ENCODE data around the gene PACS1.

Gene PACS1

GRCh38 chr11:66189031-66189745 lies 119.1 kb downstream of the PACS1 start:
- no peak for DNase-seq

GRCh38 chr11:66190786-66191185 lies 120.7 kb downstream of the PACS1 start:
- DNase-seq, result no peak

DNA sequence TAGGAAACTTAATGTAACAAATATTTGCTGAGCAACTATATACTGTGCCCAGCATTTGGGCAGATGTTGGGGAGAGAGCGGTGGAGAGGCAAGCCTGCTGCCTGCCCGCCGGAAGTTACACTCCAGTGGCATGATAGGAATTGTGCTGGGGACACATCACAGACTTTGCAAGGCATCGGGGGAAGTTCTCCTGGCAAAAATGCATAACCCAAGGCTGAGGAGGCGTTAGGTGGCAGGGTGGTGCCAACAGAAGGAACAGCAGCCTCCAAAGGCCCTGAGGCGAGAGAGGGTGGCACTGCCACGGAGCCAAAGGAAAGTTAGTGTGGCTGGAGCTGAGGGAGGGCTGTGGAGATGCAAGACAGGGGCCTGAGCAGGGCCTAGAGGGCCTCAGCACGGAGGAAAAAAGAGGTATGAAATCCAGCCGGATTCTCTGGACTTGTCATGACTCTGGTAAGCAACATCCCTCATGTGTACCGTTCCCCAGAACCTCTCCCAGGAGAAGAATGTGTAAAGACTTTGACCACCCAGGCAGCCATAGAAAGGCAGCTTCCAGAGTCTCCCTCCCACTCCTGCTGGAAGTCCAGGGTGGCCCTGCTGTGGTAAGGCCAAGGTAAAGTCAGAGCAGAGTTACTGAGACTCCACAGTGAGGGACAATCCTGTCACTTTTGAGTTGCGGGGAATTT lies 122.2 kb downstream of the PACS1 start:
- no peak for DNase-seq

DNA sequence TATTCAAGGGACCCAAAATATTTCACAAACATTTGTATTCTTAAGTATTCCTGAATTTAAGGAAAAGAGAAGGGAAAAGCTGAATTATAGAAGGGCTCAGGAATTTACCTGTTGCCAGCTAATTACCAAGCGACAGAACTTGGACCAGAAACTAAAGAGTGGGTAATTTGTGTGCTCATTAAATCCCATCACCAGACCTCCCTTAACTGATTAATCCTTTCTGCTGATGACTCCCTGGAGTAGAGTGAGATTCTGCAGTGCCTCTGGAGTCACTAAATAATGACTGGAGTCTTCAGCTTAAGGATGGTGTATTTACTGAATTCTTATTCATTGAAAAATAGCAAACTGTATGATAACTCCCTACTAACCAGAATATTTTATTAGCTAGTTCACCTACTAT lies 124.3 kb downstream of the PACS1 start:
- DNase-seq, result no peak

DNA sequence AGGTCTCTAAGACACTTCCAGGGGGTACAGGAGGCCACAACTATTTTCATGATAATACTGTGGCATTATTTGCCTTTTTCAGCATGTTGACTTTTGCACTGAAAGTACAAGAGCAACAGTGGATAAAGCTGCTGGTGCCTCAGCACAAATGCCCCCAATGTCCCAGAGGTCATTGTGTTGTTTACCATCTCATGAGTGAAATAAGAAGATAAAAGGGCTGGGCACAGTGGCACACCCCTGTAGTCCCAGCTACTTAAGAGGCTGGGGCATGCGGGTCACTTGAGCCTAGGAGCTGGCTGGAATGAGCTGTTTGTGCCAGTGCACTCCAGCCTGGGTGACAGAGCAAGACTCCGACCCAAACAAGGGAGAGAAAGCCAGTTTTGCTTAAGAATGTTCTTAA lies 125.8 kb downstream of the PACS1 start:
- no peak for DNase-seq

DNA sequence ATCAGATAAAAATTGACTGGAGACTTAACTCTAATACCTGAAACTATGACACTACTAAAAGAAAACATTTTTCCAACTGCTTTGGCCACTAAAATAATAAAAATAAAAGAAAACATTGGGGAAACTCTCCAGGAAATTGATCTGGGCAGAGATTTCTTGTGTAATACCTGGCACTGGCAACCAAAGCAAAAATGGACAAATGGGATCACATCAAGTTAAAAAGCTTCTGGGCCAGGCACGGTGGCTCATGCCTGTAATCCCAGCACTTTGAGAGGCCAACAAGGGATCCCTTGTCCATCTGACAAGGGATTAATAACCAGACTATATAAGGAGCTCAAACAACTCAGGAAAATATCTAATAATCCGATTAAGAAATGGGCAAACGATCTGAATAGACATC lies 133.8 kb downstream of the PACS1 start:
- no peak for DNase-seq

GRCh38 chr11:66204412-66204811 lies 134.3 kb downstream of the PACS1 start:
- no peak for DNase-seq

DNA sequence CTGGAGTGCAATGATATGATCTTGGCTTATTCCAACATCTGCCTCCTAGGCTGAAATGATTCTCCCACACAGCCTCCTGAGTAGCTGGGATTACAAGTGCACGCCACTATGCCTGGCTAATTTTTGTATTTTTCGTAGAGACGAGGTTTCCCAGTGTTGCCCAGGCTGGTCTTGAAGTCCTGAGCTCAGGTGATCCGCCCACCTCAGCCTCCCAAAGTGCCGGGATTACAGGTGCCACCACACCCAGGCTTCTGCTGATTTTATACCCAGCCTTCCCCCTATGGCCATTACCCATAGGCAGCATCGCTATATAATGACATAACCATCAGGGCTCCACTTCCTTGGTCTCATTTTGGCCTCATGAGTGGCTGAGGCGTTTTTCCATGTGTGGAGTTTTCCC lies 137.7 kb downstream of the PACS1 start:
- DNase-seq, result no peak

- no peak for DNase-seq
Observed at GRCh38 chr11:66211100-66211499, 141.0 kb downstream of the PACS1 start.

- no peak for DNase-seq
Observed at GRCh38 chr11:66216911-66217310, 146.8 kb downstream of the PACS1 start.

GRCh38 chr11:66218036-66218435 lies 148.0 kb downstream of the PACS1 start:
- DNase-seq, result no peak

GRCh38 chr11:66218846-66219620 lies 149.0 kb downstream of the PACS1 start:
- no peak for DNase-seq

DNA sequence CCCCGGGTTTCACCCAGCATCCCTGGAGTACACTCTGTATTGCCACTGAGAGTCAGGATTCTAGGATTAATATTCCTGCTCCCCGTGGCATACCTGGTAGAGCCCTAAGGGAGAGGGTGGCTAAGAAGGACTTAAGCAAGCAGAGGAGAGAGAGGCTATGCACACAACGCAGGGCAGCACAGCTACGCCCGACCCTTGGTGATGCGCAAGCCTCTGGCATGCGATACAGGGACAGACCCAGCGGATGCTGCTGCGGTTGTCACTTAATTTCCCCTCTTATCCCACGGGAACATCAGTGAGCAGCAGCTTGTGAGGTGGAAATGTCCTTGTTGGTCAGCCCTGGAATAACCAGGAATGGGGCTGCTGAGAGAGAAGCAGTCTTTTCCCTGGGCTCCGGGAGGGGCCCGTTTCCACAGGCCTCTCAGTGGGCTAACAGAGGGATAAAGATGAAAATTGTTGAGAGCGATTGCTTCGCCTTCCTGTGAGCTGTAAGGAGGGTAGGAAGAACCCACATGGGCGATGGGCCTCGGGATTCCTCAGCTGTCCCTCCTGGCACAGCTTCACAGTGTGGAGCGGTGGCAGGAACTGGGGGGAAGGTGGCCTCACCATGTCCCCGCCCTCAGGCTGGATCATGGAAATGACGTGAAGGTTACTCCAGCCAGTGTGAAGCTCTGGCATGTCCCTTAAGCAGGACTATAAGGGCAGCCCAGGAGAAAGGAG lies 149.9 kb downstream of the PACS1 start:
- DNase-seq, result no peak

DNA sequence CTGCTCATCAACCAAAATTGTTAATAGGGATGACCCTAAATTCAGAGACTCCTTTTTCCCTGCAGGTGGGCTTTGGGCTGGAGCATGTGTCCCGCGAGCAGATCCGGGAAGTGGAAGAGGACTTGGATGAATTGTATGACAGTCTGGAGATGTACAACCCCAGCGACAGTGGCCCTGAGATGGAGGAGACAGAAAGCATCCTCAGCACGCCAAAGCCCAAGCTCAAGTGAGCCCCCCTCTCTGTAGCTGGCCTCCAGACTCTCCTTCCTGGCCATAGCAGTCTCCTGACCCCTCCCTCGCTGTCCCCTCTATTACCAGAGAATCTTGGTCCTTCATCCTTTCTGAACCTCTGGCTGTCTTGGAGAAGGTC lies 150.5 kb downstream of the PACS1 start:
- DNase-seq, result no peak

- DNase-seq, result no peak
Observed at GRCh38 chr11:66221012-66221411, 150.9 kb downstream of the PACS1 start.

- no peak for DNase-seq
Observed at GRCh38 chr11:66221726-66222236, 151.7 kb downstream of the PACS1 start.

- peak; percentile 87 for DNase-seq
Observed at GRCh38 chr11:66222358-66223149, 152.5 kb downstream of the PACS1 start.

- DNase-seq, result no peak
Observed at GRCh38 chr11:66224226-66224855, 154.3 kb downstream of the PACS1 start.

GRCh38 chr11:66225066-66225465 lies 155.0 kb downstream of the PACS1 start:
- DNase-seq, result no peak

DNA sequence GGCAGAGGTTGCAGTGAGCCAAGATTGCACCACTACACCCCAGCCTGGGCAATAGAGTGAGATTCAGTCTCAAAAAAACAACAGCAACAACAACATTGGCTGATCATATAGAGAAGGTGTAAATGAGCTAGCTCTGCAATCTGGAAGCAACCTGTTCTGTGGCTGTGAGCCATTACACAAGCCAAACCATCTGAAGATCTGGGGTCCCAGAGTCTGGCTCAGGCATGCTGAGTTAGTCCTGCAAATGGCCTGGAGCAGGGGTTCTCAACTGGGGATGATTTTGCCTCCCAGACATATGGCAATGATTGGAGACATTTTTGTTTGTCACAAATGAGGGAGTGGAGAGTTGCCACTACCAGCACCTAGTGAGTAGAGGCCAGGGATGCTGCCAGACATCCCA lies 156.0 kb downstream of the PACS1 start:
- no peak for DNase-seq

- DNase-seq, result no peak
Observed at GRCh38 chr11:66227700-66228099, 157.6 kb downstream of the PACS1 start.

GRCh38 chr11:66228521-66228920 lies 158.4 kb downstream of the PACS1 start:
- no peak for DNase-seq

Measured in effector CD8-positive, alpha-beta T cell (primary cell).